GM12878 (cell line): ENCODE measurements around the gene MACROD2. TPM values are rescaled to one million over a fixed set of nuclear protein-coding genes. Genes with fewer than 3 reads are reported as not detected.

Source experiments
- CREB1 ChIP-seq: IDR thresholded peaks from 2 replicates; pipeline ENCODE4 v1.6.1; 2012; ENCODE audit warnings: low read depth, mild to moderate bottlenecking, inconsistent platforms
- EED ChIP-seq: sonication (generic); IDR thresholded peaks from 2 replicates; pipeline ENCODE4 v1.6.1; 2016; ENCODE audit warnings: antibody characterized with exemption, low read depth
- MEF2A ChIP-seq: IDR thresholded peaks from 2 replicates; pipeline ENCODE4 v1.6.1; 2011; ENCODE audit warnings: low read depth, mild to moderate bottlenecking, low read length, moderate library complexity; ENCODE audit not compliant: insufficient read depth
- MTA2 ChIP-seq: fragments of 450-650 bp; IDR thresholded peaks from 2 replicates; pipeline ENCODE4 v1.6.1; 2016; ENCODE audit warnings: low read depth, mild to moderate bottlenecking, moderate library complexity
- MTA3 ChIP-seq: IDR thresholded peaks from 2 replicates; pipeline ENCODE4 v1.6.1; 2012; ENCODE audit warnings: low read length, inconsistent platforms, borderline replicate concordance
- MYC ChIP-seq: IDR thresholded peaks from 2 replicates; pipeline ENCODE4 v1.6.1; 2011; ENCODE audit warnings: mild to moderate bottlenecking, low read length, moderate library complexity, inconsistent platforms; ENCODE audit not compliant: insufficient read depth, insufficient replicate concordance, insufficient read length, severe bottlenecking
- NFIC ChIP-seq: IDR thresholded peaks from 2 replicates; pipeline ENCODE4 v1.6.1; 2012; ENCODE audit warnings: low read depth, mild to moderate bottlenecking, inconsistent platforms, low read length, moderate library complexity
- NFXL1 ChIP-seq: fragments of 450-650 bp; IDR thresholded peaks from 2 replicates; pipeline ENCODE4 v1.6.1; 2017; ENCODE audit warnings: antibody characterized with exemption, mild to moderate bottlenecking, borderline replicate concordance
- NFYA ChIP-seq: IDR thresholded peaks from 2 replicates; pipeline ENCODE4 v1.6.1; 2011; ENCODE audit warnings: low read depth, mild to moderate bottlenecking, low read length, improper control_type of control experiment, borderline replicate concordance
- PAX5 ChIP-seq: IDR thresholded peaks from 2 replicates; pipeline ENCODE4 v1.6.1; 2011; ENCODE audit warnings: low read depth, low read length, borderline replicate concordance
- PML ChIP-seq: IDR thresholded peaks from 2 replicates; pipeline ENCODE4 v1.6.1; 2012; ENCODE audit warnings: low read length, inconsistent platforms
- RAD21 ChIP-seq: IDR thresholded peaks from 2 replicates; pipeline ENCODE4 v1.6.1; 2011; ENCODE audit warnings: mild to moderate bottlenecking, low read depth, low read length, moderate library complexity; ENCODE audit not compliant: insufficient read depth
- SREBF1 ChIP-seq: IDR thresholded peaks from 2 replicates; pipeline ENCODE4 v1.6.1; 2012; ENCODE audit warnings: mild to moderate bottlenecking, low read length
- YY1 ChIP-seq: IDR thresholded peaks from 2 replicates; pipeline ENCODE4 v1.6.1; 2011; ENCODE audit warnings: low read depth, mild to moderate bottlenecking, low read length
- polyA plus RNA-seq, 11 experiments: library from polyadenylated mRNA; depleted of rRNA in 4 of 11; unstranded in 6 of 11; stranded (reverse) in 5 of 11; fragments of >200 nt; fragmentation: Nextera tagmentation in 4 of 11; fragmentation: Illumina TruSeq in 1 of 11; extraction: Ambion mirVana in 4 of 11; extraction: Trizol in 1 of 11; gene quantifications; 1 replicate in 1 of 11; 2 replicates in 10 of 11; pipeline versions ENCODE4 v1.2.1 to v1.2.3, GENCODE V29; 2011 to 2016; ENCODE audit warnings: inconsistent platforms in 2 of 11, missing spikeins in 2 of 11, low read depth in 1 of 11
- total RNA-seq, 4 experiments: library from RNA; depleted of rRNA in 3 of 4; stranded (reverse); fragments of >200 nt in 3 of 4; fragmentation: Illumina TruSeq in 1 of 4; extraction: Trizol in 1 of 4; gene quantifications; 2 replicates each; pipeline versions ENCODE4 v1.2.1 to v1.2.3, GENCODE V29; 2013 to 2021
- TF ChIP-seq, protein P1 (sequence below): fragments of 150-350 bp; IDR thresholded peaks from 2 replicates; pipeline ENCODE4 v1.6.1; 2016; ENCODE audit warnings: low read depth, low read length
- TF ChIP-seq, protein P2 (sequence below): fragments of 450-650 bp; formaldehyde crosslinking; IDR thresholded peaks from 2 replicates; pipeline ENCODE4 v1.4.0; 2022; ENCODE audit warnings: mild to moderate bottlenecking, moderate library complexity
- TF ChIP-seq, protein P3 (sequence below): IDR thresholded peaks from 2 replicates; pipeline ENCODE4 v1.6.1; 2012; ENCODE audit warnings: low read depth, low read length, improper control_type of control experiment
- TF ChIP-seq, protein P4 (sequence below): IDR thresholded peaks from 2 replicates; pipeline ENCODE4 v1.6.1; 2011; ENCODE audit warnings: low read depth, mild to moderate bottlenecking, low read length, moderate library complexity, borderline replicate concordance; ENCODE audit errors: extremely low read depth
- TF ChIP-seq, protein P5 (sequence below): fragments of 450-650 bp; IDR thresholded peaks from 2 replicates; pipeline ENCODE4 v1.6.1; 2016; ENCODE audit warnings: mild to moderate bottlenecking

The MACROD2 gene
- total and polyA plus RNA-seq, 10 of the 15 experiments (the other 5 are each of a cell fraction or from before 2014, with no cell fraction given): 1.1 to 21.5 (median 2.2) TPM

DNA sequence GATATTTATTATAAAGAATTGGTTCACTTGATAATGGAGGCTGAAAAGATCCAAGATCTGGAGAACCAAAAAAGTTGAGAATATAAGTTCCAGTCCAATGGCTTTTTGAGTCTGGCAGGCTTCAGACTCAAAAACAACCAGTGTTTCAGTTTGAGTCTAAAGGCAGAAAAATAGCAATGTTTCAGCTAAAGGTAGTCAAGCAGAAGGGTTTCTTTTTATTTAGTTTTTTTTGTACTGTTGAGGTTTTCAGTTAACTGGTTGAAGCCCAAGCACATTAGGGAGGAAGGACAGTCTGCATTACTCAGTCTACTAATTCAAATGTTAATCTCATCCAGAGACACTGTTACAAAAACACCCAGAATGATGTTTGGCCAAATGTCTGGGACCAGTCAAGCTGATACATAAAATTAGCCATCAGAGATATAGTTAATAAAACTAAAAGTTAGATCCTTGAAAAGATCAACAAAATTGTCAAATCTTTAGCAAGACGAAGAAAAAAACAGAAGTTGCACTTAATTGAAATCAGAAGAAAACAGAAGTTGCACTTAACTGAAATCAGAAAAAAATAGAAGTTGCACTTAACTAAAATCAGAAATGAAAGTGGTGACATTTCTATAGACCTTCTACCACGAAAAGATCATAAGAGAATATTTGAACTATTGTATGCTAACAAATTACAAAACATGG, 1322.4 kb downstream of the MACROD2 start (continued):
- TF ChIP-seq, protein P1, sequence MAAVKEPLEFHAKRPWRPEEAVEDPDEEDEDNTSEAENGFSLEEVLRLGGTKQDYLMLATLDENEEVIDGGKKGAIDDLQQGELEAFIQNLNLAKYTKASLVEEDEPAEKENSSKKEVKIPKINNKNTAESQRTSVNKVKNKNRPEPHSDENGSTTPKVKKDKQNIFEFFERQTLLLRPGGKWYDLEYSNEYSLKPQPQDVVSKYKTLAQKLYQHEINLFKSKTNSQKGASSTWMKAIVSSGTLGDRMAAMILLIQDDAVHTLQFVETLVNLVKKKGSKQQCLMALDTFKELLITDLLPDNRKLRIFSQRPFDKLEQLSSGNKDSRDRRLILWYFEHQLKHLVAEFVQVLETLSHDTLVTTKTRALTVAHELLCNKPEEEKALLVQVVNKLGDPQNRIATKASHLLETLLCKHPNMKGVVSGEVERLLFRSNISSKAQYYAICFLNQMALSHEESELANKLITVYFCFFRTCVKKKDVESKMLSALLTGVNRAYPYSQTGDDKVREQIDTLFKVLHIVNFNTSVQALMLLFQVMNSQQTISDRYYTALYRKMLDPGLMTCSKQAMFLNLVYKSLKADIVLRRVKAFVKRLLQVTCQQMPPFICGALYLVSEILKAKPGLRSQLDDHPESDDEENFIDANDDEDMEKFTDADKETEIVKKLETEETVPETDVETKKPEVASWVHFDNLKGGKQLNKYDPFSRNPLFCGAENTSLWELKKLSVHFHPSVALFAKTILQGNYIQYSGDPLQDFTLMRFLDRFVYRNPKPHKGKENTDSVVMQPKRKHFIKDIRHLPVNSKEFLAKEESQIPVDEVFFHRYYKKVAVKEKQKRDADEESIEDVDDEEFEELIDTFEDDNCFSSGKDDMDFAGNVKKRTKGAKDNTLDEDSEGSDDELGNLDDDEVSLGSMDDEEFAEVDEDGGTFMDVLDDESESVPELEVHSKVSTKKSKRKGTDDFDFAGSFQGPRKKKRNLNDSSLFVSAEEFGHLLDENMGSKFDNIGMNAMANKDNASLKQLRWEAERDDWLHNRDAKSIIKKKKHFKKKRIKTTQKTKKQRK: no peak
- no peak for TF ChIP-seq MYC
- 0 out of 2 replicates have a peak, but pooled peaks have one; percentile 9 for TF ChIP-seq PML
- TF ChIP-seq, protein P2, sequence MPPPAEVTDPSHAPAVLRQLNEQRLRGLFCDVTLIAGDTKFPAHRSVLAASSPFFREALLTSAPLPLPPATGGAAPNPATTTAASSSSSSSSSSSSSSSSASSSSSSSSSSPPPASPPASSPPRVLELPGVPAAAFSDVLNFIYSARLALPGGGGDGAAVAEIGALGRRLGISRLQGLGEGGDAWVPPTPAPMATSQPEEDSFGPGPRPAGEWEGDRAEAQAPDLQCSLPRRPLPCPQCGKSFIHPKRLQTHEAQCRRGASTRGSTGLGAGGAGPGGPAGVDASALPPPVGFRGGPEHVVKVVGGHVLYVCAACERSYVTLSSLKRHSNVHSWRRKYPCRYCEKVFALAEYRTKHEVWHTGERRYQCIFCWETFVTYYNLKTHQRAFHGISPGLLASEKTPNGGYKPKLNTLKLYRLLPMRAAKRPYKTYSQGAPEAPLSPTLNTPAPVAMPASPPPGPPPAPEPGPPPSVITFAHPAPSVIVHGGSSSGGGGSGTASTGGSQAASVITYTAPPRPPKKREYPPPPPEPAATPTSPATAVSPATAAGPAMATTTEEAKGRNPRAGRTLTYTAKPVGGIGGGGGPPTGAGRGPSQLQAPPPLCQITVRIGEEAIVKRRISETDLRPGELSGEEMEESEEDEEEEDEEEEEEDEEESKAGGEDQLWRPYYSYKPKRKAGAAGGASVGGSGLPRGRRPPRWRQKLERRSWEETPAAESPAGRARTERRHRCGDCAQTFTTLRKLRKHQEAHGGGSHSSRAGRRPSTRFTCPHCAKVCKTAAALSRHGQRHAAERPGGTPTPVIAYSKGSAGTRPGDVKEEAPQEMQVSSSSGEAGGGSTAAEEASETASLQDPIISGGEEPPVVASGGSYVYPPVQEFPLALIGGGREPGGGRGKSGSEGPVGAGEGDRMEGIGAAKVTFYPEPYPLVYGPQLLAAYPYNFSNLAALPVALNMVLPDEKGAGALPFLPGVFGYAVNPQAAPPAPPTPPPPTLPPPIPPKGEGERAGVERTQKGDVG: no peak
- peak; percentile 68; the same call in 1 of the 2 replicates for TF ChIP-seq PAX5
- no peak for TF ChIP-seq RAD21
- no peak for TF ChIP-seq CREB1
- TF ChIP-seq NFYA: no peak
- TF ChIP-seq NFXL1: no peak
- peak; percentile 84; the same call in 1 of the 2 replicates for TF ChIP-seq MEF2A
- peak; percentile 81 for TF ChIP-seq NFIC
- TF ChIP-seq, protein P3, sequence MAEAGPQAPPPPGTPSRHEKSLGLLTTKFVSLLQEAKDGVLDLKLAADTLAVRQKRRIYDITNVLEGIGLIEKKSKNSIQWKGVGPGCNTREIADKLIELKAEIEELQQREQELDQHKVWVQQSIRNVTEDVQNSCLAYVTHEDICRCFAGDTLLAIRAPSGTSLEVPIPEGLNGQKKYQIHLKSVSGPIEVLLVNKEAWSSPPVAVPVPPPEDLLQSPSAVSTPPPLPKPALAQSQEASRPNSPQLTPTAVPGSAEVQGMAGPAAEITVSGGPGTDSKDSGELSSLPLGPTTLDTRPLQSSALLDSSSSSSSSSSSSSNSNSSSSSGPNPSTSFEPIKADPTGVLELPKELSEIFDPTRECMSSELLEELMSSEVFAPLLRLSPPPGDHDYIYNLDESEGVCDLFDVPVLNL: no peak
- TF ChIP-seq, protein P4, sequence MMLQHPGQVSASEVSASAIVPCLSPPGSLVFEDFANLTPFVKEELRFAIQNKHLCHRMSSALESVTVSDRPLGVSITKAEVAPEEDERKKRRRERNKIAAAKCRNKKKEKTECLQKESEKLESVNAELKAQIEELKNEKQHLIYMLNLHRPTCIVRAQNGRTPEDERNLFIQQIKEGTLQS: no peak
- TF ChIP-seq SREBF1: no peak
- TF ChIP-seq EED: 0 out of 2 replicates have a peak, but pooled peaks have one; percentile 23
- TF ChIP-seq MTA2: no peak
- TF ChIP-seq YY1: no peak
- TF ChIP-seq, protein P5, sequence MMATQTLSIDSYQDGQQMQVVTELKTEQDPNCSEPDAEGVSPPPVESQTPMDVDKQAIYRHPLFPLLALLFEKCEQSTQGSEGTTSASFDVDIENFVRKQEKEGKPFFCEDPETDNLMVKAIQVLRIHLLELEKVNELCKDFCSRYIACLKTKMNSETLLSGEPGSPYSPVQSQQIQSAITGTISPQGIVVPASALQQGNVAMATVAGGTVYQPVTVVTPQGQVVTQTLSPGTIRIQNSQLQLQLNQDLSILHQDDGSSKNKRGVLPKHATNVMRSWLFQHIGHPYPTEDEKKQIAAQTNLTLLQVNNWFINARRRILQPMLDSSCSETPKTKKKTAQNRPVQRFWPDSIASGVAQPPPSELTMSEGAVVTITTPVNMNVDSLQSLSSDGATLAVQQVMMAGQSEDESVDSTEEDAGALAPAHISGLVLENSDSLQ: no peak
- TF ChIP-seq MTA3: peak; percentile 54; the same call in 1 of the 2 replicates
